Colon (tissue), 2 donors: Measurements from ENCODE around the gene DHRS7.

Experiments used
- FAIRE-seq: peaks from 2 replicates; lab custom pipeline; 2012; peaks lifted over from hg19 to GRCh38; lab: Jason Lieb, UNC
- donor health status: control.
- donor health status: control.

DHRS7 gene

GRCh38 chr14:60164712-60165546 is at the start of gene DHRS7:
Gene DHRS7, minus strand, starts transcription at chr14:60165398. Its CDS starts 89 bp downstream, at chr14:60165309.
- FAIRE-seq, result no peak

DNA sequence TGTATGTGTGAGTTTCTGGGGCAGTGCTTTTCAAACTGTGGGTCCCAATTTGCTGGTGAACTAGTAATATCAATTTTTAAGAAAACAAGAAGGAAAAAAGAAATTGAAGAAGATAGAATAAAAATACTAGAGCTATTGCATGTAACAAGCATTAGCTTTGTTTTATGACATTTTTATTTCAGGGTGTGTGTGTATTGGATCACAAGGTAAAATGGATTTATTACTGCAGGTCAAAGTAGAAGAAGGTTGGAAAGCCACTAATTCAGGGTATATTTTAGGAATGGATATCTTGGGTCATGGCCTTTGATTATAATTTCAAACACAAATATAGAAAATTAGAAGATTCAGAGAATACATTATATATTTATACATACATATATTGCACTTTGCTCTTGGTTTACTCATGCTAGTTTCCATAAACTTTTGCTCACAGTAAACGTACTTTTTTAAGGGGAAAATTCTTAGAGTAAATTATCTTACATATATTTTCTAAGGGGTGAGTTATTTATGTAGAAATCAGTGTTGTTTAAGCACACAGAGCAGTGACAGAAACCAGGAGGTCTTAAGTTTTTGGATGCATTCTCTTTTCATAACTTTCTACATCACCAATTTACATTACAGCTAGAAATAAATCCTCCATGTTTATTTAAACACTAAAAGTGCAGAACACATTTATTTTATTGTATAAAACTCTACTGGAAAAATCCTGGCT is 49.4 kb upstream of the DHRS7 start:
- FAIRE-seq, result peak; percentile 68

DNA sequence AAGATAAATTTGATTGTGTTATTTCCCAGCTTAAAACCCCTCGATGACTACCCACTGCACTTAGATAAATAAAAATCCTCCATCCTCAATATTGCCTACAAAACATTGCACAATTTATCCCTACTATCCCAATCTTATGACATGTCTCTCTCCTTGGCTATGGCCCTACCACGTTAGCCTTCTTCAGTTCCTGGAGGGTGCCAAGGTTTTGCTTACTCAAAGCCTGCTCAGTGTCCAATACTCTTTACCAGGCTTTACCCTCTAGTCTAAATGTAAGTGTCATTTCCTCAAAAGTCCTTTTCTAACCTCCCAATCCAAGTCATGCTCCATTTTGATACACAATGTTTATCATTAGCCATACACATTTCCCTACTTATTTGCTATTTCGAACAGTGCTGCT is 48.8 kb upstream of the DHRS7 start:
- no peak for FAIRE-seq

DNA sequence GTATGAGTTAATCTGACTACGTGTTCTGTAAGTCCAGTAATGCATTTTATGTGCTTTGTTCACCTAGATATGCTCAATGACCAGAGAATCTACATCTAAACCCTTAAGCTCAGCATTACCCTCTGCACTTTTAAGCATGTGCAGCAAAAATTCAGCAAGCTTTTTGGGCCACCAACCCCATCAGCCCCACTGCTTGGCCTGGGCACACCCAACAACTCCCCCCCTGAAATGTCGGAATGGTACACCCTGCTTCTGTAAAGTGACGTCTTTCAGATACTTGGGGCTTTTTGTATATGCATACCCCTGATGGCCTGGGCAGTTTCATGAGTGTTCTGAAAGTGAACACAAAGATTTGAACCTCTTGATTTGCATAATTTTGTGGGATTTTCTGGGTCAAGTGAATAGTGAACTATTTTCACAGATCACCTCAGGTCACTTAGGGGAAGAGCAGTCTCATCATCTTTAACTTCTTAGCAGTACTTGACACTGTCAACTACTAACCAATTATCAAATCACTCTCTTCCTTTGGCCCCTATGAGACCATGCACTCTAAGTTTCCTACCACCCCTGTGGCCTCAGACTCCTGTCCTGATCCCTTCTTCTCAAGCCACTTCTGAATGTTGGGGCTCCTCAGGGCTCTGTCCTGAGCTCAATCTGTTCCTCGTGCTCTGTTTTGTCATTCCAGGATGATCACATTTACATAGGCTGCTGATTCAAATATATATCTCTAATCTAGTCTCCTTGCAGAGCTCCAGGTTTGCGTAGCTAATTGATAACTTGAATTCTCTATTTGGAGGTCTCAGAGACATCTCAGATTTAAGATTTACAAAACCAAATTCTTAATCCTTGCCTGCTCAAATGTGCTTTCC is 47.5 kb upstream of the DHRS7 start:
- FAIRE-seq, result no peak

DNA sequence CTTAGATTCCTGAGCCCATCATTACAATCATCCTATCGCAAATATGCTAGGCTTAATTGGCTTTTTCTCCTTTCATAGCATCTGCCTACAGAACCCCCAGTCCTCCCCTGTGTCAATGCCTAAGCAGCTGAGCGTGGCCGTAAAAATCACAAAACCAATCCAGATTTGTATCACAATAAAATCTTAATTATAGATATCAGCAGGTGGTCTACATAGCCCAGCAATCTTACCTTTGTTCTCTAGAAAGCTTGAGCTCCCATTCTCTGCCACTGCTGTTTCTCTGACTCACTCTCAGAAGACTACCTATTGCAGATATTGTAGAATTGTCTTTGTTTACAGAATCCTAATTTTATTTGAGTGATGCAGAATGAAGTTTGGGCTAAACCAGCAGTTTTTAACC is 46.0 kb upstream of the DHRS7 start:
- FAIRE-seq, result no peak

GRCh38 chr14:60210703-60211102 is 45.5 kb upstream of the DHRS7 start:
- FAIRE-seq, result no peak

DNA sequence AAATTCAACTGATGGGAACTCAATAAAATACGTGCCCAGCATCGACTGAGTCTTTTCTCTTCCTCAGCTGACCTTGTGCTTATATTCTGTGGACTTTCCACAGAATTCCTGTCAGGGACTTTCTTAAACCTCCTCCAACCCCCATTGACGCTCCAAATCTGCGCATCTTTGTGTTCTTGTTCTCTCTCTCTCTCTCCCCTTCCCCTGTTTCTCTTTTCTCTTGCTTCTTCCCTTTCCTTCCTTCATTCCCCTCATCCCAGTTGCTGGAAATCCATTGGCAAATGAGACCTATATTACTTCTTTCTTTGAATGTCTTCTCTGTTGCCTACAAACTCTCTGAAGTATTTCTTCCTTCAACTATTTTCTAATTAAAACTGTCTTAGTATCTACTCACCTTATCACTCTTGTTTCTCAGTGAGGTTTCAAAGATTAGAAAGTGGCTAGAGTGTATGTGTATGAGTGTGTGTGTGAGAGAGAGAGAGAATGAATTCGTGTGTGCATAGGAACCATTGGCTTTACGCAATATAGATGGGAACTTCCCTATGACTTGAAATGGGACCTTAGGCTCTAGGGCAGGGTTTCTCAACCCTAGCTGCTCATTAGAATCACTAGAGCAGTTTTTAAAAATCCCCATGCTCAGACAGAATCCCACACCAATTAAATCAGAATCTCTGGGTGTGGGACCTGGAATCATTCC is 41.8 kb upstream of the DHRS7 start:
- no peak for FAIRE-seq

GRCh38 chr14:60206249-60206670 is 41.1 kb upstream of the DHRS7 start:
- no peak for FAIRE-seq

DNA sequence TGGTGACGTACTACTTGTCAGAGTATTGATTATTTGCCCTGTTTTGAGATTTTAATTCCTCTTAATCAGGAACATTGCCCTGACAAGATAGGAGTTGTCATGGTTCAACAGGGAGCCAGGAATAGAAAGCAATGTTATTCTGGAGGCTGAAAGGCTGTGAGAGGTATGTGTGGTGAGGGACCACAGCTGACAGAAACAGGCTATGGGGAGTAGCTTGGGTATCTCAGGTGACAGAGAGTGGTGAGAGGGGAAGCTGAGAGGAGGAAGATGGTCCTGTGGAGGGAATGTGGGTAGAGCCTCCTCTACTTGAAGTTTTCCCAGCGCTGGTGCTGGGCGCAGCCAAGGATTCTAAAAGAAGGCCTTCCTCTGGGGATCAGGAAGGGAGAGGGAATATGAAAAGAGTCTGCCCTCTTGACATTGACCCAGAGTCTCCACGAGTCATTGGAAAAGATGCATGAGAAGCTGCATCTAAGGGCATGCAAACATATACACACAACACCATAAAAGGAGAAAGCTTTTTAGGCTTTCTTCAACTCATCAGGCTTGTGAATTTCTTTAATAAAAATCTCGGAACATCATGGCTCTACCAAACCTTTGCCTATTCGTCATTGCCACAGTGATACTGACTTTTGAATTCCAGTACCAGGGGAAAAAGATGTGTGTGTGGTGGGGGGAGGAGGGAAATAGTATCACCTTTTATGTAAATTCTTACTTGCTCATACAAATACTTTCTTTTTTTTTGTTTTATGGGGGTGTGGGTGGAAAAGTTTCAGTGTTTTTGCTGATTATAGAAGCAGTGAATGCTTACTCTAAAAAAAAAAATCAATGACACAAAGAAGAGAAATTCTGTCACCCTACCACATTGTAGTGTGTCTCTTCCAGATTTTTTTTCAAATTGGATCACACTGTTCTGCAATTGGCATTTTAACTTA is 39.9 kb upstream of the DHRS7 start:
- FAIRE-seq, result no peak

- no peak for FAIRE-seq
Observed at GRCh38 chr14:60204104-60204842, 39.1 kb upstream of the DHRS7 start.

GRCh38 chr14:60199321-60199720 is 34.1 kb upstream of the DHRS7 start:
- no peak for FAIRE-seq

GRCh38 chr14:60197629-60198303 is 32.6 kb upstream of the DHRS7 start:
- FAIRE-seq, result no peak

GRCh38 chr14:60196291-60196690 is 31.1 kb upstream of the DHRS7 start:
- FAIRE-seq, result no peak

- no peak for FAIRE-seq
Observed at GRCh38 chr14:60195179-60195810, 30.1 kb upstream of the DHRS7 start.

GRCh38 chr14:60189923-60190840 is 25.0 kb upstream of the DHRS7 start:
- no peak for FAIRE-seq

GRCh38 chr14:60188696-60189095 is 23.5 kb upstream of the DHRS7 start:
- FAIRE-seq, result no peak

GRCh38 chr14:60188115-60188514 is 22.9 kb upstream of the DHRS7 start:
- FAIRE-seq, result no peak
